ENCODE measurements around the gene ZYG11B.
"Not testable (repeated sequence)": the region's sequence is repeated elsewhere in the genome, so short reads cannot be mapped to it uniquely, and the experiment has no call there.

The ZYG11B gene

DNA sequence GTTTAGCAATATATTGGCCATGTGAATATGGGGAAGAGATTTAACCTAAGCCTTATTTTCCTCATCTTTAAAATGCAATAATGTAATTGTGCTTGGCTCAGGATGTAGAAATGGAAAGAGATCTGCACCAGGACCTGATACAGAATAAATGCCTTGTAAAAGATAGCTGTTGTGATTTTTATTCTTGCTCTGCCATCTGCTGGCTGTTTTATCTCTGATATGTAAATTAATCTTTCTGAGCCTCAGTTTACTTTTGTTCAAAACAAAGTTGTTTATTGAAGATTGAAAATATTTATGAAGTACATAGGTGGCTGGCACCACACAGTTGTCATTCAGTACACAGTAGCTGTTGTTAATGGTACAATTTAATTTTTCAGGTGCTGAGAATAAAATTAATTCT, 21.9 kb downstream of the ZYG11B start:
- H3K9me3 ChIP-seq (ENCODE audit: insufficient read depth, low read depth, low read length): no peaks in the 10 kb centered on the region
- H3K4me3 ChIP-seq (ENCODE audit: low read depth, low read length): no peak overlapping the region
- no peak overlapping the region for H2BK120ac ChIP-seq (ENCODE audit: insufficient read depth, low read length, poor library complexity)
- no peak overlapping the region for H2BK5ac ChIP-seq (ENCODE audit: low read depth, low read length, poor library complexity)
- no peaks in the 10 kb centered on the region for H3K79me2 ChIP-seq (ENCODE audit: control insufficient read depth, insufficient read depth, low read length, poor library complexity)
- H3K18ac ChIP-seq (ENCODE audit: low read length): no peak overlapping the region
- no peaks in the 10 kb centered on the region for H3K27me3 ChIP-seq (ENCODE audit: insufficient read depth, low read length)
- no peak overlapping the region for H2BK12ac ChIP-seq (ENCODE audit: low read length)
- H3K79me1 ChIP-seq (ENCODE audit: low read length): no peaks in the 10 kb centered on the region
- no peak overlapping the region for H4K8ac ChIP-seq (ENCODE audit: low read depth, low read length)
- H2AFZ ChIP-seq (ENCODE audit: insufficient read depth, low read length, poor library complexity): no peak overlapping the region
- H3K4me2 ChIP-seq (ENCODE audit: low read length): no peak overlapping the region
- no peak overlapping the region for H3K27ac ChIP-seq (ENCODE audit: low read depth, low read length)
- no peak overlapping the region for H4K12ac ChIP-seq (ENCODE audit: low read depth, low read length)
- H3K36me3 ChIP-seq (ENCODE audit: control insufficient read depth in 1 of 2, insufficient read depth in 2 of 2, low read length in 2 of 2): no peaks in the 10 kb centered on the region
- no peak overlapping the region for H3K14ac ChIP-seq (ENCODE audit: low read length)
- H3K9ac ChIP-seq (ENCODE audit: low read length): no peak overlapping the region
- no peak overlapping the region for H3K23ac ChIP-seq (ENCODE audit: low read length)
- H3K4me1 ChIP-seq (ENCODE audit: control insufficient read depth in 1 of 2, insufficient read depth in 2 of 2, low read length in 2 of 2): no peaks in the 10 kb centered on the region
- no peak overlapping the region for H4K91ac ChIP-seq (ENCODE audit: low read depth, low read length)
- no peak overlapping the region for H2AK5ac ChIP-seq (ENCODE audit: low read length)
- H3K4ac ChIP-seq (ENCODE audit: low read depth, low read length): no peak overlapping the region
- no peak for DNase-seq

DNA sequence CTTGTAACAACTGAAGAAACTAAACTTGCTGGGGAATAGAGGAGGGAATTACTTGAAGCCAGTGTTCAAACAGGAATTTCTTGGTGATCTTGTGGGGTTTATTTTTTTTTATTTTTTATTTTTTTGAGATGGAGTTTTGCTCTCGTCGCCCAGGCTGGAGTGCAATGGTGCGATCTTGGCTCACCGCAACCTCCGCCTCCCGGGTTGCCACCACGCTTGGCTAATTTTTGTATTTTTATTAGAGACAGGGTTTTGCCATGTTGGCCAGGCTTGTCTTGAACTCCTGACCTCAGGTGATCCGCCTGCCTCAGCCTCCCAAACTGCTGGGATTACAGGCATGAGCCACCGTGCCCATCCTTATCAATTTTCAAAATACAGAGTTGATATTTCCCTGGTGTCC, 23.2 kb downstream of the ZYG11B start:
- not testable (repeated sequence) for DNase-seq; H2BK120ac ChIP-seq (ENCODE audit: insufficient read depth, low read length, poor library complexity); H3K9me3 ChIP-seq (ENCODE audit: insufficient read depth, low read depth, low read length); H3K4me2 ChIP-seq (ENCODE audit: low read length); H3K79me2 ChIP-seq (ENCODE audit: control insufficient read depth, insufficient read depth, low read length, poor library complexity); H2BK5ac ChIP-seq (ENCODE audit: low read depth, low read length, poor library complexity); H3K14ac ChIP-seq (ENCODE audit: low read length); H3K9ac ChIP-seq (ENCODE audit: low read length); H3K23ac ChIP-seq (ENCODE audit: low read length); H4K91ac ChIP-seq (ENCODE audit: low read depth, low read length); H2BK12ac ChIP-seq (ENCODE audit: low read length); H4K12ac ChIP-seq (ENCODE audit: low read depth, low read length); H2AFZ ChIP-seq (ENCODE audit: insufficient read depth, low read length, poor library complexity); H3K27me3 ChIP-seq (ENCODE audit: insufficient read depth, low read length); H3K4ac ChIP-seq (ENCODE audit: low read depth, low read length); H3K4me1 ChIP-seq (ENCODE audit: control insufficient read depth in 1 of 2, insufficient read depth in 2 of 2, low read length in 2 of 2); H3K27ac ChIP-seq (ENCODE audit: low read depth, low read length); H3K18ac ChIP-seq (ENCODE audit: low read length); H2AK5ac ChIP-seq (ENCODE audit: low read length); H3K79me1 ChIP-seq (ENCODE audit: low read length); H4K8ac ChIP-seq (ENCODE audit: low read depth, low read length); H3K36me3 ChIP-seq (ENCODE audit: control insufficient read depth in 1 of 2, insufficient read depth in 2 of 2, low read length in 2 of 2); H3K4me3 ChIP-seq (ENCODE audit: low read depth, low read length)
- no CpG with 5 or more reads among the region's 9 CpGs for WGBS (ENCODE audit: extremely low coverage, insufficient coverage, insufficient read length)

DNA sequence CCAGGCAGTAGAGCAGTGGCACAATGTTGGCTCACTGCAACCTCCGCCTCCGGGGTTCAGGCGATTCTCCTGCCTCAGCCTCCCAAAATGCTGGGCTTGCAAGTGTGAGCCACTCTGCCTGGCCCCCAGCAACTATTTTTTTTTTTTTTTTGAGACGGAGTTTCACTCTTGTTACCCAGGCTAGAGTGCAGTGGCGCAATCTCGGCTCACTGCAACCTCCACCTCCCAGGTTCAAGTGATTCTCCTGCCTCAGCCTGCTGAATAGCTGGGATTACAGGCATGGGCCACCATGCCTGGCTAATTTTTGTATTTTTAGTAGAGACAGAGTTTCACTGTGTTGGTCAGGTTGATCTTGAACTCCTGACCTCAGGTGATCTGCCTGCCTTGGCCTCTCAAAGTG, 23.9 kb downstream of the ZYG11B start:
- H3K27me3 ChIP-seq (ENCODE audit: insufficient read depth, low read length); H4K8ac ChIP-seq (ENCODE audit: low read depth, low read length); H3K23ac ChIP-seq (ENCODE audit: low read length); H4K91ac ChIP-seq (ENCODE audit: low read depth, low read length); H3K4ac ChIP-seq (ENCODE audit: low read depth, low read length); H3K9me3 ChIP-seq (ENCODE audit: insufficient read depth, low read depth, low read length); H3K79me2 ChIP-seq (ENCODE audit: control insufficient read depth, insufficient read depth, low read length, poor library complexity); H3K36me3 ChIP-seq (ENCODE audit: control insufficient read depth in 1 of 2, insufficient read depth in 2 of 2, low read length in 2 of 2); H2AK5ac ChIP-seq (ENCODE audit: low read length); H3K4me3 ChIP-seq (ENCODE audit: low read depth, low read length); DNase-seq; H2BK120ac ChIP-seq (ENCODE audit: insufficient read depth, low read length, poor library complexity); H3K14ac ChIP-seq (ENCODE audit: low read length); H2AFZ ChIP-seq (ENCODE audit: insufficient read depth, low read length, poor library complexity); H3K9ac ChIP-seq (ENCODE audit: low read length); H2BK5ac ChIP-seq (ENCODE audit: low read depth, low read length, poor library complexity); H3K4me2 ChIP-seq (ENCODE audit: low read length); H3K79me1 ChIP-seq (ENCODE audit: low read length); H3K27ac ChIP-seq (ENCODE audit: low read depth, low read length); H3K4me1 ChIP-seq (ENCODE audit: control insufficient read depth in 1 of 2, insufficient read depth in 2 of 2, low read length in 2 of 2); H3K18ac ChIP-seq (ENCODE audit: low read length); H2BK12ac ChIP-seq (ENCODE audit: low read length); H4K12ac ChIP-seq (ENCODE audit: low read depth, low read length): not testable (repeated sequence)
- no CpG with 5 or more reads among the region's 6 CpGs for WGBS (ENCODE audit: extremely low coverage, insufficient coverage, insufficient read length)

DNA sequence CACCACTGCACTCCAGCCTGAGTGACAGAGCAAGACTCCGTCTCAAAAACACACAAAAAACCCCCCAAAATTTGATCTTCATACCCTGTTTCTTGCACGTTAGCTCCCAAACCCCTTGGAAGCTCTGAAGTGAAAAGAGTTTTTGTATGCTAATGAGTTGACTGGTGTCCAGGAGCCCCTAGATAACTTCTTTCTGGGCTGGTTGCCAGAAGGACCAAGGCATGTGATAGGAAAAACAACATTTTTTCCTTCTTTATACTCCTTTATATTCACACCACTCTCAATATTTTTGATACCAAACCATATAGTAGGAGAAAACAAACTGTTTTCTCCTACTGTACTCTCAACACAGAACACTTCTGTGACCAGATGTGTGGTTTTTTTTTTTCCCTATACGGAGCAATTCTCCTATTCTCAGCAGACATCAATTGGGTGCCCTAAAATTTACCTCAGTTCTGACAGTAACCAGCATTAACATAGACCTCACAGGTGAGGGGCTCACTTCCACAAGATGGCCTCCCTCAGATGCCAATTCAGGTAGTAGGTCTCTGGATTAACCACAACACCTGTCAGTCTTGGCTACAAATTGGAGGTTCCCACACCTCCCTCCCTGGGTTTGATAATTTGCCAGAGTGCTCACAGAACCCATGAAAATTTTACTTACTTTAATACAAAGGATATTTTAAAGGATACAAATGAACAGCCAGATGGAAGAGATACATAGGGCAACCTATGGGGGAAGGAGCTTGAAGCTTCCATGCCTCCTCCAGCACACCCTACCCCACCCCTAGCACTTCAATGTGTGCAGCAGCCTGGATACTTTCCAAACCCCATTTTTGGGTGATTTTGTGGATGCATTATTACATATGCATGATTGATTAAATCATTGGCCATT, 25.6 kb downstream of the ZYG11B start:
- no CpG with 5 or more reads among the region's 3 CpGs for WGBS (ENCODE audit: extremely low coverage, insufficient coverage, insufficient read length)
- no peak overlapping the region for H2AK5ac ChIP-seq (ENCODE audit: low read length)
- no peak for DNase-seq

More for the DNA sequence above, 25.6 kb downstream of the ZYG11B start:
- no peaks in the 10 kb centered on the region for H3K4me1 ChIP-seq (ENCODE audit: control insufficient read depth in 1 of 2, insufficient read depth in 2 of 2, low read length in 2 of 2)
- no peaks in the 10 kb centered on the region for H3K79me1 ChIP-seq (ENCODE audit: low read length)
- peaks cover 2% of the 10 kb centered on the region in 2 experiments for H3K36me3 ChIP-seq (ENCODE audit: control insufficient read depth in 1 of 2, insufficient read depth in 2 of 2, low read length in 2 of 2)
- no peaks in the 10 kb centered on the region for H3K9me3 ChIP-seq (ENCODE audit: insufficient read depth, low read depth, low read length)
- no peak overlapping the region for H4K8ac ChIP-seq (ENCODE audit: low read depth, low read length)
- H3K14ac ChIP-seq (ENCODE audit: low read length): no peak overlapping the region
- no peak overlapping the region for H2AFZ ChIP-seq (ENCODE audit: insufficient read depth, low read length, poor library complexity)
- H3K4me3 ChIP-seq (ENCODE audit: low read depth, low read length): no peak overlapping the region
- no peak overlapping the region for H3K27ac ChIP-seq (ENCODE audit: low read depth, low read length)
- no peak overlapping the region for H3K4me2 ChIP-seq (ENCODE audit: low read length)
- H2BK12ac ChIP-seq (ENCODE audit: low read length): no peak overlapping the region
- no peak overlapping the region for H3K9ac ChIP-seq (ENCODE audit: low read length)
- H3K79me2 ChIP-seq (ENCODE audit: control insufficient read depth, insufficient read depth, low read length, poor library complexity): no peaks in the 10 kb centered on the region
- no peaks in the 10 kb centered on the region for H3K27me3 ChIP-seq (ENCODE audit: insufficient read depth, low read length)
- no peak overlapping the region for H2BK5ac ChIP-seq (ENCODE audit: low read depth, low read length, poor library complexity)
- H3K23ac ChIP-seq (ENCODE audit: low read length): no peak overlapping the region
- no peak overlapping the region for H3K4ac ChIP-seq (ENCODE audit: low read depth, low read length)
- H4K12ac ChIP-seq (ENCODE audit: low read depth, low read length): no peak overlapping the region
- H4K91ac ChIP-seq (ENCODE audit: low read depth, low read length): no peak overlapping the region
- no peak overlapping the region for H2BK120ac ChIP-seq (ENCODE audit: insufficient read depth, low read length, poor library complexity)
- H3K18ac ChIP-seq (ENCODE audit: low read length): no peak overlapping the region
